Stimulated activated CD4-positive, alpha-beta T cell treated with anti-CD3 and anti-CD28 coated beads, Interleukin-4, amount 100 ng/mL, for 1 hour (primary cell): Measurements from ENCODE around the gene POU6F2.

ENCODE experiments used
- DNase-seq: peaks from one replicate; pipeline ENCODE4 v3.0.0-alpha.2; 2020

POU6F2 gene

DNA sequence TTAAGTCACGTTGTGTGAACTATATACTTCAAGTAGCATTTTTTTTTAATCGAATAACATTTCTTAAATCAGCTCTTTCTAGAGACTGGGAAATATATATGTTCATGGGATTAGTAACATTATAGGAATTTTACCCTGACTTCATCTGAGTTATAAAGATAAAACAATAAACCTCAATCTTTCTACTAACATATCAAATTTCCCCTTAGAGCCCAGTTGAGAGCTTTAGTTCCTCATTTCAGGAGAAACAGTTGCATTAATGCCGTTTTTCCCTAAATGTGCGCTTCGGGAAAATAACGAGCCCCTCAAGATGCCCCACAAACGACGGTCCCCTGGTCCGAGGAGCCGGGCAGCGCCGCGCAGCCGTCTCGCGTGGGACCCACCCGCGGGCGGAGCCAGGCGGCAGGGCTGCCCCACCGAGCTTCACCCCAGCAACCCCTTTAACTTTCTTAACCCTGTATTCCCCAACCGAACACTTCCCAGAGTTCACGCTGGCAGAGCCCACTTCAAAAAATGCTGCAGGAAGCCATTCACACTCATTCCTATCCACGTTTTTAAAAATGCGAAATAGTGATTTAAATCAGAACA, 436.0 kb downstream of the POU6F2 start:
- no peak for DNase-seq

GRCh38 chr7:39414224-39415035, 436.7 kb downstream of the POU6F2 start:
- DNase-seq = peak; percentile 25

GRCh38 chr7:39415091-39415787, 437.5 kb downstream of the POU6F2 start:
- no peak for DNase-seq

GRCh38 chr7:39416866-39417265, 439.2 kb downstream of the POU6F2 start:
- no peak for DNase-seq

DNA sequence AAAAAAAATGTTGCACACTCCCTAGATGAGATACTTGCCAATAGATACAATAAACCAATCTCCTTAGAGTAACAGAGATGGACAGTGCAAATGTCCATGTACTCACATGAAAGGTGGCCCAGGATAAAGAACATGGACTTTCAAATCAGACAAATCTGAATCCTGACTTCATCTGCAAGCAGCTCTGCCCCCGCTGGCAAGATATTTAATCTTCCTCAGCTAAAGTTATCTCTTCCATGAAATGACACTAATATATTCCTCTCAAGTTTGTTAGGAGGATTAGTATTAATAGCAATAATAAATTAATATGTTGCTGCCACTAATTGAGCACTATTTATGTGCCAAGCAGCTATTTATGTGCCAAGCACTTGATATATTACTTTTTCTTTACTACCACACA, 439.9 kb downstream of the POU6F2 start:
- no peak for DNase-seq

DNA sequence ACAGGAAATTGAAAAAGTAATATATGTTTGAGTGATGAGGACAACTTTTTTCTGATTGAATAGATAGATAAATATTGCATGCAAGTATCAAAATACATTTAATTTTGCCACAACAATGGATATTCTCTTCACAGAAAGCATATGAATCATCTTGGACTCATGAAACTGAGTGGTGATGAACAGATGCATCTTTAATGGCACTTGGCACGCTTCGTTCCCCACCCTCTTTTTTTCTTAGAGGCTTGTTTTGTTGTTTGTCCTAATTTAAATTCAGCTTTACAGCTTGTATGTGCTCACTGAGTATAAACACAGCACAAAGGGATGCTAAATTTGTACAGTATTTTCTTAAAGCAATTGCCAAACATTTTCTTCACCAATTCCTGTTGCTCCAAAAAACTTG, 443.5 kb downstream of the POU6F2 start:
- DNase-seq = no peak

DNA sequence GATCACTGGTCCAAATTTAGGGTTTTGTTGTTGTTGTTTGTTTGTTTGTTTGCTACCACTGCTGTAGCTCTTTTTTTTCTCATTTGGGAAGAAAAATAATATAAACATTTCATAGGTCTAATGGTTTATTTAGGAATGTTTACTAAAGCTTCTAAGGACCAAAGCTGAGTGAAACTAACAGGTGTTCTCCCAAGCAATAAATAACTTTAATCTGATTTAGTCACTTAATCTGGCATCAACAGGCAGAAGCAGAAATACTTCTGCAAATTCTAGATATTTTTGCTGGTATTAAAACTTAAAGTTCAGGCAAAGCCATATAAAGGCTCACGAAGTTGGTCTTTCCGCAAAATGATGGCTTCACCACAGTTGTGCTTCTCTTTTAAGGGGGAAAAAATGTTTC, 444.0 kb downstream of the POU6F2 start:
- DNase-seq = no peak

DNA sequence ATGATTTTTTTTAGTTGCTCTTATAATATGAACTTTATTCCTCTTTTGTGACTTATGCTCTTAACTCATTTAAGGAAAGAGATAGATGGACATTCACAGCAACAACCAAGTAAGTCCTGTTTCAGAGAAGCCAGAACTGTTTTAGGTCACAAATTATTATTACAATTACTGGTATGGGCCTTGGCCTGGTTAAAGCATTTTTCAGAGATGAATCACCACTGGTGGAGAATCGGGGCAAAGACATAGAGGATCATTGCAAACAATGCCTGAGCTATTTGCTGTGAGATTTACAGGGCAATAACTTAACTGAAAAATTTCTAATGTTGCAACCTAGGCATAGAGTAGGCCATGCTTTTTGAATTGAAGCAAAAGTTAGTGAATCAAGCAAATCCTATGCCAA, 450.5 kb downstream of the POU6F2 start:
- DNase-seq = no peak

DNA sequence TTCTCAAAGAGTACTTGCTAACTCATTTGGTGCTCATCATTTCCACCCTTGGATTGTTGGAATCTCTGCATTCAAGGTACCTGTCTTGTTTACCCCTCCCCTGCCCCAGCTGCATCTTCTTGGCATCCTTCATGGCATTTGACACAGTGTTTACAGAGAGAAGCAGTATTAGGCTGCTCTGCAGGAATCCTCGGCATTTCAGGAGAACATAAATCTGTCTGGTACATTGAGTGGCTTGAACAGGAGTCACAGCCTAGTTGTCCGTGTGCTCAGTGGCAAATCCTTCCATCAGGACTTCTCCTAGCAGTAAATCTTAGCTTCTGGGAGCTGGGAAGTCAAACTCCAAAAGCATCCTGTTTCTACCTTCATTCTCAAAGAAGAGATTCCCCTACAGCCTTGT, 451.7 kb downstream of the POU6F2 start:
- DNase-seq = no peak

DNA sequence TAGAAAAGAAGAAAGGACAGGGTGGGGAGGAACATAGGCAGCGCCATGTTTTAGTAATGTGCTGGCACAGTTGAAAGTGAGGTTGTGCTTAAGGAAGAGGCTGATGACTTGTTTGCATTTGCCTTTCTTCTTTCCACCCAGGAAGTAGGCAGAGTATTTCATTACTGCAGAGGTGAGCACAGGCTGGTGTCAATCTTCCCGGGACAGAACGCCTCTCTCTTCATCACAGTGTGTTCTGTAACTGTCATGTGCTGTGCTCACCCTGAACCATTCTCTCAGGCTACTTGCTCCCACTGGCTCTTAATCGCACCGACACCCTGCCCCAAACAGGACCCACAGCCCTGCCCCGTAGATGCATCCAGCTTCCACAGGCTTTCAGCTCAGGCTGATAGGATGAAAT, 452.7 kb downstream of the POU6F2 start:
- no peak for DNase-seq

DNA sequence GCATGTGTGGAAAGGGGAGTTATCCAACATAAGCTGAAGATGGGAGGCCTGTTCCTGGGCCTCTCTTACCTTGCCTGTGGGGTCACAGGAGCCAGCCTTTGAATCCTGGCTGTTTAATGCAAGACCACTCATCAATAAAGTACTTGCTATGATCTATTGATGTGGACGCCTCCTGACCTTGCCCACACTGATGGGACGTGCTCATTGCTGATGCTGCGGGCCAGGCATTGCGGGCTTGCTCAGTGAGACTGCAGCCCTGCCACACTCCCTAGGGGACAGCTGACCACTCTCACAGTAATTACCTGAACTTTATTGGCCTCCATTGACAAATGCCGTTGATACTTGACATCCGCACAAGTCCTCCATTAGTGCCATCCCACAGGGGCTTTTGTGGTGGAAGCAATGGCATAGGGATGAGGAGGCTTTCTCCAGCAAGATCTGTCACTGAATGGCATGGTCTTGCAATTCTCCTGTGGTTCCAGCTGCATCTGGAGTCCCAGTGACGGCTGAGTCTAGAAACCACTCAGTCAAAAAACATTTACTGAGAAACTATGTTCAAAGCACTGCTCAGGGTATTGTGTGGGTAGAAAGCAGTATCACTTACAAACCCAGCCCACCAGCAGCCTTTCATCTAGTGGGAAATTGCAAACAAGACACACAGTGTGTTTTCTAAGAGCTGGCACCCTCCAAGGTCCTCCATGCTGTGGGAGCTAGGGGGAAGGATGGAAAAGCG, 453.4 kb downstream of the POU6F2 start:
- DNase-seq = no peak

GRCh38 chr7:39432368-39432767, 454.7 kb downstream of the POU6F2 start:
- DNase-seq = no peak

- DNase-seq = no peak
These were observed 455.2 kb downstream of the POU6F2 start for GRCh38 chr7:39432807-39433416.

DNA sequence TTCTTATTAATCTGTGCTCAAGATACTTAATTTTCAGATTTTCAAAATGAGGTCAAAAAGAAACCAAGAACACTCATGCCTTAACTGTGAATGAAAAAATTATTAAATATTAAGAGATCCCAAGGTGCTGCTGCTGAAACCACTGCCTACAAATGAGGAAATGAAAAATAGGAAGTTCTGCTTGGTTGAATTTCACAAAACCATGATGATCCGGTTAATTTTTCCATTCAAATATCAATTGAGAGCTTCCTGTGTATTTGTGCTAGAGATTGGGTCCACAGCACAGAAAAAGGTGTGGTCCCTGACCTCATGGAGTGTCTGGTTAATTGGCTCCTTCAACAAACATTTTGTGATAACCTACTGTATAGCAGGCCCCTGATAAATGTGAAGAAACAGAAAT, 455.8 kb downstream of the POU6F2 start:
- DNase-seq = no peak

DNA sequence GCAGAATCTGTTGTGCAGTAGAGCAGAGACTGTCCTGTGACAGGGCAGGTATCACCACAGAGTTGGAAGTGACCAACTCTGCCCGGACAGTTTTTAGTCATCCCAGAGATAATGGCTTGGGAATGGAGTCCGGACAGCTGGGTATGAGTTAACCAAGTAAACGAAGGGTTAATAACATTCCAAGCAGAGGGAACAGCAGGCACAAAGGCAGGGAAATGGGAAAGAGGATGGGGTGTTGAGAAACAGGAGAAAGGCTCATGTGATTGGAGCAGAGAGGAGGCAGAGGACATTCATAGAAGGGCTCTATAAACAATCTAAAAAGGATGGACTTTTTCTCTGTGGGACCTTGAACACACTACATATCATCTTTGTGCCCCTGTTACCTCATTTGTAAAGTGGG, 456.3 kb downstream of the POU6F2 start:
- DNase-seq = no peak

DNA sequence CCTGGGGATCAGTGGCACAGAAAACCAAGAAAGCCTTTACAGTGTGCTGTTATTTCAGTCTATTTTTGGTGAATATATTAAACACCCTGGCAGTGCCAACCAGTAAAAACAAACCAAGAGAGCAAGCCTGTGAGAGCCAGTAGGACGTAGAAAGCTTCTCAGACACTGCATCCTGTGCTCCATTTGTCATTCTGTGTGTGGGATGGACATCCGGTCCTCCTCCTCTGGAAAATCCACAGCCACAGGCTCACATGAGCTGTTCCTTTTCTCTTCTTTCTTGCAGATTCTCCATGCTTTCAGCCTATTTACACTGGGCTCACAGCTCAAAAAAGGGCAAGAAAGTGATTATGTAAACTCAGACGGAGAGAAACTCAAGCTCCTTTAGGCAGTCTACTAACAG, 468.8 kb downstream of the POU6F2 start:
- no peak for DNase-seq

- no peak for DNase-seq
These were observed 474.2 kb downstream of the POU6F2 start for GRCh38 chr7:39451901-39452300.

DNA sequence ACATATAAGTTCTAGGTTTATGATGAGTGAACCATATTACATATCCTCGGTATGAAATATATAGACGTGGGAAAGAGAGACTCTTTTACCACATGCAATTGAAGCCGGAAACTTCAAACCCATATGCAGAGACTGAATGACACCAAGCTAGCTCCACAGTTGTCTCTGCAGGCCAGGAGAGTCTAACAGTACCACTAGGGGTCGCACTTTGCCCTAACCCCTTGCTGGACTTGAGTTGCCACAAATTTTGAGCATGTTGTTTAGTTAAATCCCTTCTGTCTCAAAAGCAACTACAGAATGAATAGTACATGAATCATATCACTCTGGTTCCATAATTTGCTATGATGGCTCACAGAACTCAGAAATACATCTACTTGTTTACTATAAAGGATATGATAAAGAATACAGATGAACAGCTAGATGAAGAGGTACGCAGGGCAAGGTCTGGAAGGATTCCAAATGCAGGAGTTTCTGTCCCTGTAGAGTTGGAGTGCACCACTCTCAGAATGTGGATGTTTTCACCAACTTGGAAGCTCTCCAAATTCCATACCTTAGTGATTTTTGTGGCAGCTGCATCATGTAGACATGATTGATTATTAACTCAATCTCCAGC, 476.1 kb downstream of the POU6F2 start:
- DNase-seq = peak; percentile 37

GRCh38 chr7:39458061-39458745, 480.5 kb downstream of the POU6F2 start:
- no peak for DNase-seq

DNA sequence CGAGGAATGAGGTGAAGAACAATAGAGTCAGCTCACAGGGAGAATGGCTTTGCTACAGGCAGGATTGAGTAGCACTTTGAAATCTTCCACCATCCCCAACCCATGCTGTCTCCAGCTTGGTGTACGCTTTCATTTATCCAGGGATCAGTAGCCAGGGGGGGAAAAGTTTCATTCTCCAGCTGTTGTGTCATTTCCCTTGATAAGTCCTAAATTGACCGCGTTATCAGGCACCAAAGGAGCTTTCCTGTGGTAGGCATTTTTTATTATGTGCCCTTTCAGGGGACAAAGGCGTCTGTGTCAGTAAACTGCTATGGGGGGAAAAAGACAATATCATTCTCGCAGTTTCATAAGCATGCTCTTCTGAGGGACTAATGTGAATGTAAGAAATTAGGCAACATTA, 481.9 kb downstream of the POU6F2 start:
- DNase-seq = no peak

DNA sequence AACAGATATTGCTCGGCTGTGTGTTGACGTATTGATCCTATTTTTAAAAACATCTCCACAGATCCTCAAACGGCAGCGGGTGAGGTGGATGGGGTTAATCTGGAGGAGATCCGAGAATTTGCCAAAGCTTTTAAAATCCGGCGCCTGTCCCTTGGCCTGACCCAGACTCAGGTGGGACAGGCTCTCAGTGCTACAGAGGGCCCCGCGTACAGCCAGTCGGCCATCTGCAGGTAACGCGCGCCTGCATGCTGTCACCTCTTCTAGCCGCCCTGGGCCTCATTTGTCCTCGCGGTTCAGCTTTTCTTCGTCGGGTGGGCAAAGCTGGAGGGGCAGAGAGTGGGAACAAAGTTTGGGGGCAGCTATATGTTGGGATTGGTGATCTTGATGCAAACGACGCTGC, 482.8 kb downstream of the POU6F2 start:
- DNase-seq = no peak

- DNase-seq = no peak
These were observed 483.6 kb downstream of the POU6F2 start for GRCh38 chr7:39461263-39461820.
